Esophagus squamous epithelium (tissue), 5 donors: ENCODE measurements around the gene TMEM185B. TPM values are rescaled to one million over a fixed set of nuclear protein-coding genes. Genes with fewer than 3 reads are reported as not detected.

ENCODE experiments used
- DNase-seq: peaks from one replicate; lab custom pipeline; 2025; lab: John Stamatoyannopoulos, UW
- H3K27ac ChIP-seq, 4 donors: fragments of 200-600 bp; sonication (generic); one replicate each; pipeline ENCODE4 v1.5.1; 2016 to 2019; ENCODE audit warnings: mild to moderate bottlenecking in 1 of 4
- H3K27me3 ChIP-seq, 4 donors: fragments of 200-600 bp; sonication (generic); 1 replicate in 3 of 4; 2 replicates in 1 of 4; pipeline versions ENCODE4 v1.5.1 to v1.6.0; 2017 to 2021; ENCODE audit warnings: antibody characterized with exemption in 1 of 4
- H3K36me3 ChIP-seq, 3 donors: fragments of 200-600 bp; sonication (generic); one replicate each; pipeline ENCODE4 v1.5.1; 2016 to 2019
- H3K4me1 ChIP-seq, 3 donors: fragments of 200-600 bp; sonication (generic); one replicate each; pipeline ENCODE4 v1.5.1; 2017 to 2019
- H3K4me3 ChIP-seq, 4 donors: fragments of 200-600 bp; sonication (generic); 1 replicate in 3 of 4; 2 replicates in 1 of 4; pipeline ENCODE4 v1.5.1; 2016 to 2019; ENCODE audit warnings: mild to moderate bottlenecking in 2 of 4, moderate library complexity in 1 of 4
- H3K9me3 ChIP-seq, 3 donors: fragments of 200-600 bp; sonication (generic); one replicate each; pipeline ENCODE4 v1.5.1; 2016 to 2019
- CTCF ChIP-seq, 6 experiments: fragments of 450-650 bp in 4 of 6; fragments of 200-600 bp in 2 of 6; sonication (generic) in 2 of 6; IDR thresholded peaks; one replicate each; pipeline ENCODE4 v1.5.1; 2016 to 2019; ENCODE audit warnings: antibody characterized with exemption in 6 of 6, mild to moderate bottlenecking in 4 of 6, moderate library complexity in 4 of 6
- POLR2A ChIP-seq, 4 donors: fragments of 450-650 bp; IDR thresholded peaks; one replicate each; pipeline ENCODE4 v1.6.1; 2017; ENCODE audit warnings: antibody characterized with exemption in 4 of 4, mild to moderate bottlenecking in 4 of 4, moderate library complexity in 3 of 4
- WGBS, 2 donors: methylation state at CpG; one replicate each; pipeline ENCODE4 v1.1.5; 2018; 5-methylcytosine and 5-hydroxymethylcytosine counted together
- intact Hi-C: fragments of 100-400 bp; cut with DNase I; formaldehyde crosslinking; loops from one replicate; pipeline ENCODE4 v1.15.0; 2022
- total RNA-seq, 4 donors: library from RNA; depleted of rRNA; stranded (reverse); fragments of >200 nt; gene quantifications; one replicate each; pipeline ENCODE4 v1.1.0, GENCODE V29; 2016
- donor health status: DM: yes; HTN: yes; CAD: no.

TMEM185B gene
- total RNA-seq, 4 donors from 2014 or later = 20.9 to 24.8 (median 23.3) TPM

DNA sequence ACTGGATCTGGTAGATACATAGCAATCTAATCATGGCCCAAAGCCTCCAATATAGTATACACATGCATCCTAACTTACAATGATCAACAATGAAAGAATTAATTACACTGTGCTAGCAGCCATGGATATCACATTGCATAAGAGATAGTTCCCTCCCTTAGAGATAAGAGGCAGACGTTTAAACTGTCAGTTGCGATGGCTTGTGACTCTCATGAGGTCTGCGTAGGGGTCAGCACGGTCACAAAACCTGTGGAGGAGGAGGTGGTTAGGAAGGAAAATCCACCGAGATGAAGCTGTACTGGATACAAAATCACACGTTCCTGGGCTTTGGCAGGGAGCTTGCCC is 28.7 kb upstream of the TMEM185B start:
- H3K27ac ChIP-seq = peak overlapping the region; percentile 88 to 98 (median 93)
- peak overlapping the region; percentile 62 to 90 (median 72) for H3K4me3 ChIP-seq
- DNase-seq = no peak
- TF ChIP-seq POLR2A (IDR thresholded peaks at IDR 0.05) = no peak
- no peak for TF ChIP-seq CTCF (IDR thresholded peaks at IDR 0.05)
- peaks cover 0 to 16% (median 0%) of the 10 kb centered on the region in 4 donors for H3K27me3 ChIP-seq
- no peaks in the 10 kb centered on the region for H3K9me3 ChIP-seq
- H3K36me3 ChIP-seq = no peaks in the 10 kb centered on the region
- intact Hi-C loops = no loop called here
- H3K4me1 ChIP-seq = peaks cover 6 to 53% (median 26%) of the 10 kb centered on the region in 3 donors
- 28 to 38% methylated on average over 5 to 6 of the region's 6 CpGs for WGBS, 2 donors

DNA sequence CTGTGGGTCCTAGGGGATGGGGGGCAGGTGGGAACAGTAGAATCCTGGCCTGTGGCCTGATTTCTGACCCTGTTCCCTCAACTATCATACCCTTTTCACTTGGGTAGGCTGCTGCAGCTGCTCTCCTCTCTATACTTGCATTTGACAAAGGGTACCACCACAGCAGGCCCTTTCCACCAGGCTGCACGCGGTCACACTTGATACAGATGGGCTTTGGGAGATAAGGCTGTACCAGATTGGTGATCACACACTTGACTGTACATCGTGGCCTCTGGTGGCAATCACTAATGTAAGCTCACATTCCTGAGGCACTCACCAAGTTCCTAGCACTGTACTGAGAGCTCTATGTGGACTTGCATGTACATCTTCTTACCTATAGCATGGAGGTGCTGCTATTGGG is 27.9 kb upstream of the TMEM185B start:
- Histone ChIP-seq H3K9me3 (no peaks in the 10 kb centered on the region), H3K27ac (peak overlapping the region in 1 of 4 donors; percentile 98), H3K27me3 (peaks cover 0 to 16% (median 0%) of the 10 kb centered on the region in 4 donors), H3K36me3 (no peaks in the 10 kb centered on the region), H3K4me3 (no peak overlapping the region), H3K4me1 (peaks cover 8 to 53% (median 30%) of the 10 kb centered on the region in 3 donors)
- WGBS, 2 donors = 75 to 78% methylated on average over 3 of the region's 3 CpGs
- intact Hi-C loops = no loop called here
- DNase-seq = no peak
- TF ChIP-seq POLR2A (IDR thresholded peaks at IDR 0.05) (no peak), CTCF (IDR thresholded peaks at IDR 0.05) (no peak)

DNA sequence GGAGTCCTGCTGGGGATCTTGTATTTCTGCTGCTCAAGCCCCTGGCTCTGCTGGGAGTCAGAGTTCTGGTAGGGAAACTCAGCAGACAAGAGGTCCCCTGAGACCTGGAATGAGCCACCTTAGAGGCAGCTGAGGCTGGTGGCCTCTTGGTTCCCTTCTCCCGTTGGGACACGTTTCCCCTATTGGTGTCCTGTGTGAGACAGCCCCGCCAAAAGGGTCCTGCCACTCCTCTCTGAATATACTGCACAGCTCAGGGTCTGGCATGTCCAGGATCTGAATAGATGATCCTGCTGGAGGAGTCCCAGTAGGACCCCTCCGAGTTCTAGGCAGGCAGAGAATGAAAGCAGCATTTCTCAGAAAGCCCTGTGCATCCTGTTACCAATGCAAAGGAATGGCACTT is 27.4 kb upstream of the TMEM185B start:
- no peak for TF ChIP-seq CTCF (IDR thresholded peaks at IDR 0.05)
- no peak for TF ChIP-seq POLR2A (IDR thresholded peaks at IDR 0.05)
- intact Hi-C loops = no loop called here
- no peak for DNase-seq
- H3K27me3 ChIP-seq = peaks cover 0 to 16% (median 0%) of the 10 kb centered on the region in 4 donors
- H3K4me3 ChIP-seq = no peak overlapping the region
- no peaks in the 10 kb centered on the region for H3K36me3 ChIP-seq
- no peaks in the 10 kb centered on the region for H3K9me3 ChIP-seq
- peaks cover 12 to 53% (median 34%) of the 10 kb centered on the region in 3 donors for H3K4me1 ChIP-seq
- no peak overlapping the region for H3K27ac ChIP-seq
- WGBS, 2 donors = 86 to 87% methylated on average over 3 of the region's 4 CpGs

GRCh38 chr2:120247851-120248250 is 24.7 kb upstream of the TMEM185B start:
- 74 to 78% methylated on average over 6 of the region's 6 CpGs for WGBS, 2 donors
- TF ChIP-seq CTCF (IDR thresholded peaks at IDR 0.05) (no peak), POLR2A (IDR thresholded peaks at IDR 0.05) (no peak)
- no peak overlapping the region for H3K27ac ChIP-seq
- peaks cover 14 to 52% (median 34%) of the 10 kb centered on the region in 3 donors for H3K4me1 ChIP-seq
- H3K9me3 ChIP-seq = no peaks in the 10 kb centered on the region
- no peak overlapping the region for H3K4me3 ChIP-seq
- intact Hi-C loops = no loop called here
- H3K36me3 ChIP-seq = no peaks in the 10 kb centered on the region
- H3K27me3 ChIP-seq = peaks cover 0 to 16% (median 0%) of the 10 kb centered on the region in 4 donors
- DNase-seq = no peak

- H3K4me1 ChIP-seq = peaks cover 14 to 51% (median 30%) of the 10 kb centered on the region in 3 donors
- intact Hi-C loops = no loop called here
Observed at GRCh38 chr2:120246546-120247300, 23.5 kb upstream of the TMEM185B start.

More at GRCh38 chr2:120246546-120247300, 23.5 kb upstream of the TMEM185B start:
- H3K36me3 ChIP-seq = no peaks in the 10 kb centered on the region
- no peak for DNase-seq
- H3K4me3 ChIP-seq = no peak overlapping the region
- no peaks in the 10 kb centered on the region for H3K9me3 ChIP-seq
- TF ChIP-seq POLR2A (IDR thresholded peaks at IDR 0.05) = no peak
- no peak for TF ChIP-seq CTCF (IDR thresholded peaks at IDR 0.05)
- 64 to 75% methylated on average over 16 to 17 of the region's 20 CpGs for WGBS, 2 donors
- no peak overlapping the region for H3K27ac ChIP-seq
- H3K27me3 ChIP-seq = peaks cover 0 to 16% (median 0%) of the 10 kb centered on the region in 4 donors
